Neuronal stem cell (in vitro differentiated cells): Measurements from ENCODE around the gene PLXND1.

Experiments used
- DNase-seq: peaks from one replicate; pipeline ENCODE4 v3.0.0-alpha.2; 2013; ENCODE audit warnings: low spot score
- H2AFZ ChIP-seq: one replicate; pipeline ENCODE4 v1.6.1; 2013; ENCODE audit warnings: mild to moderate bottlenecking, low read length, inconsistent platforms
- H2AK5ac ChIP-seq: 2 replicates; pipeline ENCODE4 v1.6.1; 2013; ENCODE audit warnings: low read depth, mild to moderate bottlenecking, inconsistent platforms, low read length, moderate library complexity, mixed read lengths
- H2BK120ac ChIP-seq: 2 replicates; pipeline ENCODE4 v1.6.1; 2013; ENCODE audit warnings: low read depth, mild to moderate bottlenecking, inconsistent platforms, low read length, moderate library complexity, mixed read lengths
- H2BK12ac ChIP-seq: one replicate; pipeline ENCODE4 v1.6.1; 2013; ENCODE audit warnings: low read length, inconsistent platforms
- H2BK15ac ChIP-seq: 2 replicates; pipeline ENCODE4 v1.6.1; 2013; ENCODE audit warnings: mild to moderate bottlenecking, low read length, inconsistent platforms, mixed read lengths
- H2BK5ac ChIP-seq: one replicate; pipeline ENCODE4 v1.6.1; 2013; ENCODE audit warnings: inconsistent platforms, mild to moderate bottlenecking, low read length, moderate library complexity
- H3K14ac ChIP-seq: one replicate; pipeline ENCODE4 v1.6.1; 2013; ENCODE audit warnings: low read length, inconsistent platforms
- H3K18ac ChIP-seq: 2 replicates; pipeline ENCODE4 v1.6.1; 2013; ENCODE audit warnings: low read length, inconsistent platforms
- H3K23ac ChIP-seq: 2 replicates; pipeline ENCODE4 v1.6.1; 2013; ENCODE audit warnings: low read depth, mild to moderate bottlenecking, mixed read lengths, low read length, inconsistent platforms; ENCODE audit not compliant: poor library complexity
- H3K27ac ChIP-seq: replicated peaks from 3 replicates; pipeline ENCODE4 v1.5.1; 2013; ENCODE audit warnings: low read length, inconsistent platforms
- H3K27me3 ChIP-seq, 3 experiments: 2 replicates each; pipeline ENCODE4 v1.6.1; 2013; ENCODE audit warnings: low read length in 3 of 3, mild to moderate bottlenecking in 2 of 3, inconsistent platforms in 1 of 3, low read depth in 1 of 3, mixed read lengths in 1 of 3, moderate library complexity in 1 of 3; ENCODE audit not compliant: control insufficient read depth in 3 of 3, insufficient read depth in 3 of 3
- H3K36me3 ChIP-seq, 2 donors: replicated peaks in 1 of 2; 2 replicates each; pipeline ENCODE4 v1.6.1; 2013; ENCODE audit warnings: low read length in 2 of 2; ENCODE audit not compliant: control insufficient read depth in 2 of 2, insufficient read depth in 2 of 2
- H3K4ac ChIP-seq: 2 replicates; pipeline ENCODE4 v1.6.1; 2013; ENCODE audit warnings: inconsistent platforms, mild to moderate bottlenecking, low read length, moderate library complexity
- H3K4me1 ChIP-seq, 2 donors: 1 replicate in 1 of 2; 2 replicates in 1 of 2; pipeline ENCODE4 v1.6.1; 2013; ENCODE audit warnings: low read length in 2 of 2, low read depth in 1 of 2; ENCODE audit not compliant: control insufficient read depth in 2 of 2, insufficient read depth in 1 of 2
- H3K4me2 ChIP-seq: one replicate; pipeline ENCODE4 v1.6.1; 2013; ENCODE audit warnings: mild to moderate bottlenecking, low read length, inconsistent platforms; ENCODE audit not compliant: insufficient read depth, poor library complexity, severe bottlenecking
- H3K4me3 ChIP-seq, 2 donors: 2 replicates each; pipeline ENCODE4 v1.5.1; 2013; ENCODE audit warnings: low read length in 2 of 2, mild to moderate bottlenecking in 2 of 2, inconsistent platforms in 1 of 2, moderate library complexity in 1 of 2
- H3K79me1 ChIP-seq: one replicate; pipeline ENCODE4 v1.6.1; 2013; ENCODE audit warnings: low read depth, mild to moderate bottlenecking, inconsistent platforms, low read length, moderate library complexity
- H3K9ac ChIP-seq: one replicate; pipeline ENCODE4 v1.6.1; 2013; ENCODE audit warnings: mild to moderate bottlenecking, low read depth, low read length, inconsistent platforms; ENCODE audit not compliant: poor library complexity
- H3K9me3 ChIP-seq, 2 donors: replicated peaks in 1 of 2; 2 replicates each; pipeline versions ENCODE3 to v1.6.1; 2013; ENCODE audit warnings: low read length in 2 of 2, mild to moderate bottlenecking in 2 of 2, inconsistent platforms in 1 of 2, low read depth in 1 of 2, mixed read lengths in 1 of 2, moderate library complexity in 1 of 2; ENCODE audit not compliant: control insufficient read depth in 2 of 2, insufficient read depth in 1 of 2
- H4K8ac ChIP-seq: one replicate; pipeline ENCODE4 v1.6.1; 2013; ENCODE audit warnings: low read depth, mild to moderate bottlenecking, inconsistent platforms, low read length, moderate library complexity
- H4K91ac ChIP-seq: one replicate; pipeline ENCODE4 v1.6.1; 2013; ENCODE audit warnings: low read length, low read depth, mild to moderate bottlenecking, inconsistent platforms; ENCODE audit not compliant: poor library complexity
- WGBS, 2 donors: extraction: QIAGEN DNeasy Blood & Tissue Kit; methylation state at CpG; one replicate each; pipeline ENCODE4 v1.1.7; 2013; ENCODE audit warnings: missing lambda C conversion rate in 2 of 2, mixed read lengths in 1 of 2; ENCODE audit not compliant: insufficient read length in 2 of 2, insufficient replicate concordance in 1 of 2; ENCODE audit errors: extremely low coverage in 2 of 2; 5-methylcytosine and 5-hydroxymethylcytosine counted together

Gene PLXND1

GRCh38 chr3:129556358-129556695, 50.1 kb downstream of the PLXND1 start:
- peaks cover 0 to 44% of the 10 kb centered on the region in 2 donors for H3K36me3 ChIP-seq
- no peak overlapping the region for H3K9ac ChIP-seq
- peak overlapping the region; percentile 10 for H2BK120ac ChIP-seq
- no peak overlapping the region for H2BK5ac ChIP-seq
- peak overlapping the region; percentile 9 for H2AK5ac ChIP-seq
- H3K4me2 ChIP-seq = no peak overlapping the region
- H4K8ac ChIP-seq = no peak overlapping the region
- no peak overlapping the region for H3K4ac ChIP-seq
- no peak overlapping the region for H3K27ac ChIP-seq
- H3K79me1 ChIP-seq = no peaks in the 10 kb centered on the region
- H3K9me3 ChIP-seq = no peaks in the 10 kb centered on the region
- WGBS, 2 donors = no CpG with 5 or more reads among the region's 15 CpGs
- peak overlapping the region; percentile 49 for H3K18ac ChIP-seq
- H3K23ac ChIP-seq = peak overlapping the region; percentile 45
- peak overlapping the region; percentile 23 for H2BK15ac ChIP-seq
- no peaks in the 10 kb centered on the region for H3K27me3 ChIP-seq
- no peak overlapping the region for H4K91ac ChIP-seq
- peaks cover 20 to 43% of the 10 kb centered on the region in 2 donors for H3K4me1 ChIP-seq
- no peak overlapping the region for H2AFZ ChIP-seq
- H3K4me3 ChIP-seq = peak overlapping the region in 1 of 2 donors; percentile 15
- H3K14ac ChIP-seq = no peak overlapping the region
- H2BK12ac ChIP-seq = no peak overlapping the region
- DNase-seq = no peak

DNA sequence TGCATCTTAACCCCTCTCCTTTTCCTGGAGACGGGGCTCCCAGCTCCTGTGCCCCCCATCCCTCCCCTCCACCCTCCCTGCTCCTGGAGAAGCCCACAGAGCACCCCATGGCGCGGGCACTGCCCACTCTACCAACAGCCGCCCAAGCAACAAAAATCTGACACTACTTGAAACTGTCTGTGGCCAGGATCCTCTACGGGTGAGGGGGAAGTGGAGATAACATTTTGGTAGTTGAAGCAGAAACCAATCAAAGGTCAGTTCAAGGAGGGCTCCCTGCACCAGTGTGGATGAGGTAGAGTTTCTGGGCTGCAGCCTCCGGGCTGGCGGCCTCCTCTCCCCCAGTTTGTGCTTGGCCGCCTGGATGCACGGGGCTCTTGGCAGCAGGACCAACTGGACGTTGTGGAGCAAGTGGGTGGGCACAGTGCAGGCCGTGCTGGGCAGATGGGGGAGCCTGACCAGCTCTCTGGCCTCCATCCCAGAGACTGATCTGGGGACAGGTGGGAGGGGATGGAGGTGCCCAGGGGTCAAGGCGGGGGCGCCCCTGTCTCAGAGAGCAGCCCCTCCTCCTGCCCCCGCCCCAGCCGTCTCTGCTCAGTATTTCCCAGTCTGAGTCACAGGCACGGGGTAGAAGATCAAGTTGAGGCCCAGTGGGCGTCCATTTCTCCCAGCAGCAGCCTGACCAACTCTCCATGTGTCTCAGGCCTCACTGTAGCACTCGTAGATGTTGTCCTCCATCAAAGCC, 50.7 kb downstream of the PLXND1 start:
- Histone ChIP-seq H3K4ac (no peak overlapping the region), H3K79me1 (no peaks in the 10 kb centered on the region), H3K14ac (no peak overlapping the region), H3K4me2 (no peak overlapping the region), H4K8ac (no peak overlapping the region), H3K27me3 (no peaks in the 10 kb centered on the region), H4K91ac (no peak overlapping the region), H3K18ac (no peak overlapping the region), H3K9ac (no peak overlapping the region), H3K27ac (no peak overlapping the region), H2BK15ac (peak overlapping the region; percentile 23), H3K4me1 (peaks cover 14 to 39% of the 10 kb centered on the region in 2 donors), H3K4me3 (peak overlapping the region in 1 of 2 donors; percentile 15), H3K23ac (peak overlapping the region; percentile 45), H2AFZ (no peak overlapping the region), H2AK5ac (peak overlapping the region; percentile 9), H2BK12ac (no peak overlapping the region), H2BK5ac (no peak overlapping the region), H3K9me3 (no peaks in the 10 kb centered on the region), H3K36me3 (peaks cover 0 to 44% of the 10 kb centered on the region in 2 donors), H2BK120ac (peak overlapping the region; percentile 10)
- no peak for DNase-seq
- WGBS, 2 donors = no CpG with 5 or more reads among the region's 18 CpGs

- Histone ChIP-seq H3K79me1 (no peaks in the 10 kb centered on the region), H3K9ac (no peak overlapping the region), H2AK5ac (peak overlapping the region; percentile 29), H2AFZ (no peak overlapping the region), H3K27ac (no peak overlapping the region), H3K23ac (no peak overlapping the region), H3K14ac (no peak overlapping the region), H2BK120ac (peak overlapping the region; percentile 2), H4K8ac (no peak overlapping the region), H2BK12ac (no peak overlapping the region), H3K4me1 (peaks cover 13 to 35% of the 10 kb centered on the region in 2 donors), H2BK15ac (peak overlapping the region; percentile 32), H2BK5ac (no peak overlapping the region), H3K18ac (peak overlapping the region; percentile 54), H3K36me3 (peaks cover 0 to 42% of the 10 kb centered on the region in 2 donors), H3K4me3 (no peak overlapping the region), H3K4ac (no peak overlapping the region), H3K27me3 (no peaks in the 10 kb centered on the region), H3K4me2 (no peak overlapping the region), H3K9me3 (no peaks in the 10 kb centered on the region), H4K91ac (no peak overlapping the region)
- WGBS, 2 donors = no CpG with 5 or more reads among the region's 15 CpGs
- DNase-seq = no peak
These were observed 51.3 kb downstream of the PLXND1 start for GRCh38 chr3:129555153-129555550.

GRCh38 chr3:129554356-129555152, 51.9 kb downstream of the PLXND1 start:
- no peak overlapping the region for H2AFZ ChIP-seq
- peak overlapping the region; percentile 32 for H2BK15ac ChIP-seq
- H3K36me3 ChIP-seq = peaks cover 0 to 36% of the 10 kb centered on the region in 2 donors
- H2AK5ac ChIP-seq = peak overlapping the region; percentile 29
- DNase-seq = no peak
- peak overlapping the region; percentile 2 for H2BK120ac ChIP-seq
- no peak overlapping the region for H3K23ac ChIP-seq
- H3K4me3 ChIP-seq = no peak overlapping the region
- no peaks in the 10 kb centered on the region for H3K79me1 ChIP-seq
- no peak overlapping the region for H3K27ac ChIP-seq
- H3K27me3 ChIP-seq = no peaks in the 10 kb centered on the region
- no peak overlapping the region for H3K14ac ChIP-seq
- H4K8ac ChIP-seq = no peak overlapping the region
- H2BK12ac ChIP-seq = no peak overlapping the region
- no peak overlapping the region for H4K91ac ChIP-seq
- peaks cover 13 to 35% of the 10 kb centered on the region in 2 donors for H3K4me1 ChIP-seq
- no peak overlapping the region for H2BK5ac ChIP-seq
- H3K18ac ChIP-seq = peak overlapping the region; percentile 54
- no CpG with 5 or more reads among the region's 13 CpGs for WGBS, 2 donors
- H3K9me3 ChIP-seq = no peaks in the 10 kb centered on the region
- peak overlapping the region; percentile 5 for H3K9ac ChIP-seq
- H3K4ac ChIP-seq = no peak overlapping the region
- H3K4me2 ChIP-seq = no peak overlapping the region
